GM21825 (cell line): Measurements from ENCODE around the gene COL25A1.
"Not testable (repeated sequence)": the region's sequence is repeated elsewhere in the genome, so short reads cannot be mapped to it uniquely, and the experiment has no call there.

ENCODE experiments used
- ATAC-seq: cut with Tn5 transposase; IDR thresholded peaks from one replicate; pipeline ENCODE4 v1.9.1; 2021; ENCODE audit warnings: mild to moderate bottlenecking, moderate library complexity; ENCODE audit not compliant: unreplicated experiment

Gene COL25A1

DNA sequence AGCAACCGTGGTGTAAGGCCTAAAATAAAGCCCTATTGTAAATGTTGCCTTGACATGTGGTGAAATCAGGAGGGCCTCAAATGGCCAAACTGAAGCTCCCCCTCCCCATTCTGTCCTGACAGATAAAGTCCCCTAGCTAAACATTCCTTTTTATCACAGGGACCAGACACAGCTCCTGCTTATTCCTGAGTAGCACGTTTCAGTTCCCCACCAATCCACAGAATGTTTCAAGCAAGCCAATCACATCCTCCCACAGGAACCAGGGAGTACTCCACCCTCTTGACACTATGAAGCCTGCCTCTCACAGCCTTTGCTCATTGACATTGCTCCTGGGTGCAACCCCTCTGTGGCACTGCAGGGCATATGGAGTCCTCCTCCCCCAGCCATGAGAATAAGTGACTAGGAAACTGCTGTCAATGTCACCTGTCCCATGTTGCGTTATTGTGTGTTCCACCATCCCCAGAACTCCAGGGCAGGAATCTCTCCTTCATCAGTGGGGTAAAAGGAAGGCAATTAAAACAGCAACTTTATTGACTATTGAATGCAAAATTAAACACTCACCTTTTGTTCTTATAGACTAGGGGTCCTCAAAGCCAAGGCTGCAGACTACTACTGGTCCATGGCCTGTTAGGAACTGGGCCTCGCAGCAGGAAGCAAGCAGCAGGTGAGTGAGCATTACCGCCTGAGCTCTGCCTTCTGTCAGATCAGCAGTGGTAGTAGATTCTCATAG lies 128.1 kb downstream of the COL25A1 start:
- no peak for ATAC-seq

DNA sequence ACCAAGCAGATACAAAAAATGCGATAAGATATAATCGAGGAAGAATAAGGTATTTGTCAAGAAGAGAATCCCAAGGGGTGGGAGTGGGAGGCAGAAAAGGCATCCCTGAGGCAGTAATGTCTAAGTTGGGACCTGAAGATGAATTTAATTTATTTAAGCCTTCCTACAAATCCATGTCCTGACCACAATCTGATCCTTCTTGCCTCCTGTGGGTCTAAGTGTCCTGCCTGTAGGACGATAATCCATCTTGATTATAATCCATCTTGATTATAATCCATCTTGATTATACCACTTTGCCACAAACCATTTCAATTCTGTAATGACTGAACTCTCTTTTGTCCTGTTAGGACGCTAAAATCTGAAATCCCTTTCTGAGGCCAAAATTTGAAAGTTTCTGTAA lies 130.2 kb downstream of the COL25A1 start:
- no peak for ATAC-seq

DNA sequence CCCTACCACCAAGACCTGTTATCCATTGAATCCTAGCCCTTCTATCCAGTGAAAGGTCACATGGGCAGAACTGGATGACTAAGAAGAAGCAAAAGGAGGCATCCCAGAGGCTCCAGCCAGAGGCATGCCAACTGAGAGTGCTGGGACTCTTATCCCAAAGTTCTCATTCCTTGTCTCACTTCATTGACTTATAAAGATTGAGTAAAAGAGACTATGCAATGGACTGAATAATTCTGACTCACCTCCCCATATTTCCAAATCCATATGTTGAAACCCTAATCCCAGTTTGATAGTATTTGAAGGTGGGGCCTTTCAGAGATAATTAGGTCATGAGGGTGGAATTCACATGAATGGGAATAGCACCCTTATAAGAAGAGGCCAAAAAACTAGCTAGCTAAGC lies 131.4 kb downstream of the COL25A1 start:
- no peak for ATAC-seq

DNA sequence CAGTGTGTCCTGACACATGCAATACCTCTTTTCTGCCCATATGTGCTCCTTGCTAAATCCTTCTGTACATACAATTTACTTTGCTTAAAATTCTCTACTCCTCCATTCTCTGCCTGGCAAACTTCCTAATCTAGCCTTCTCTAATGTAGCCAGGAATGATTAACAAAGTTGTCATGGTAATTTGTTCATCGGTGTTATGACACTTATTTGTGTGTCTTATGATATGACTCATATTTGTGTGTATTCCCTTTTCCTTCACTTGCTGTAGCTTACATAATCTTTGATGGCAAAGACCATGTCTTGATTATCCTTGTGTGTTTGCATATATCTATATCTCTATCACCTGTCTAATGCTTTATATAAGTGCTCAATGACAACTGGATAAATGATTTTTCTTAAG lies 133.3 kb downstream of the COL25A1 start:
- no peak for ATAC-seq

DNA sequence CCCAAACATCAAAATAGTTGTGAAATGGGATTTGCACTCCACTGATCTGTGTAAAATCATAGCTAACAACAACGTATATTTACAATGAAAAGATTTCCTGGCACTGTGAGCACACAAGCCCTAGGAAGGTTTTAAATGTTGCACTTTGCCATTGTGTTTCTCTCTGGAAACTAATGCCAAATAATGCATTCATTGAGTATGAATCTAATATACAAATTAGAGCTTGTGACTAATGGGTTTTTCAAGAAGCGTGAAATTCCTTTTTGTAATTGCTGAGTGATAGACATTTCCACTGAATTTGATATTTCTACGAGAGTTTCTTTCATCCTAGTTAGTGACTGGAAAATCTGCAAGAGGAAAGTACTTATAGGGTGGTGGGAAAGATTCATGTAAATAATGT lies 135.9 kb downstream of the COL25A1 start:
- ATAC-seq, result no peak

DNA sequence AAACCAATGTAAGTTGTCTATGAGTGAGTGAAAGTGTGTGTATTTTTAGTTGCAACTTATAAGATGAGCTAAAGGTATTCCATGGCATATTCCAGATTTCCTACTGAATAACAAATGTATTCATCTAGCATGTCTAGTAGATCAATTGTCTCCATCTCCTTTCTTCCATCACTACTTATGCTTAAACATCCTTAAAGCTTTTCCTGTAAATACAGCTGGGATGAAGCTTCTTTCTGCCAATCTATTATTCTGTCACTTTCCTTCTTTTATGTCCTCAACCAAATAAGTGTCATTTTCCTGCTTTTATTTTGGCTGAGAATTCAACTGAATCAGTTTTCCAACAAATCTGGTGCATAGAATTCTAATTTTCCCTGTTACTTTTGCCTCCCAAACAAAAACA lies 136.3 kb downstream of the COL25A1 start:
- no peak for ATAC-seq

DNA sequence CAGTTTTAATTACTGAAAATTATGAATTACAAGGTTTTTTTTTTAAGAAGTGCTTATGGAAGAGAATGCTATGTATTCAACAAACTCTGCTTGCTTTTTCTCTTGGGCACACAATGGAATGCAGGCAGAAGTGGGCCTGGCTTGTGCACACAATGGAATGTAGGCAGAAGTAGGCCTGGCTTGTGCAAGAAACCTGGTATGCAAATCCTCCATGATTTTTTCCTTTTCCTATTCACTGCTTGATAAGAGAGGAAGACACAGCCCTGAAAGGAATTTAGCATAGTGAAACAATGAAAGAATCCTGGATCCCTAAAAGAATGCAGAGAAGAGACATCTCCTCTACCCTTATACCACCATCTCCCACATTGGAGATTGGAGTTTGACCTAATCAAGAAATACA lies 138.4 kb downstream of the COL25A1 start:
- ATAC-seq, result no peak

DNA sequence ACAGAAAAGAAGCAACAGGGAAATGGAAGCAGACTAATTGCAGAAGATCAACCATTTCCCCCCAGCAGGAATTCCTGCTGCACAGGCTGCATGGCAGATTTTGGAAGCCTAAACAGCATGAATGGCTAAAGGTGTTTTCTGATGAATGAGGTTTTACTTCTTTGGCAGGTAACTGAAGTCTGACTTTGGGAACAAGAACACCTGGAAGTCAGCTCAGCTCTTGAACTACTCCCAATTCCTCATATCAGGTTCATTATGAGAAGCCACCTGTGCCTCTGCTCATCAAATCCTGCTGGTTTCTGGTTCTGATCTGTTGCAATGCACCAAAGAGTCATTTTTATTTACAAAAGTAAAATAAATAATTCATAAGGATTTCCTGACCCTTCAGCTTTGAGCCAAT lies 139.0 kb downstream of the COL25A1 start:
- no peak for ATAC-seq

DNA sequence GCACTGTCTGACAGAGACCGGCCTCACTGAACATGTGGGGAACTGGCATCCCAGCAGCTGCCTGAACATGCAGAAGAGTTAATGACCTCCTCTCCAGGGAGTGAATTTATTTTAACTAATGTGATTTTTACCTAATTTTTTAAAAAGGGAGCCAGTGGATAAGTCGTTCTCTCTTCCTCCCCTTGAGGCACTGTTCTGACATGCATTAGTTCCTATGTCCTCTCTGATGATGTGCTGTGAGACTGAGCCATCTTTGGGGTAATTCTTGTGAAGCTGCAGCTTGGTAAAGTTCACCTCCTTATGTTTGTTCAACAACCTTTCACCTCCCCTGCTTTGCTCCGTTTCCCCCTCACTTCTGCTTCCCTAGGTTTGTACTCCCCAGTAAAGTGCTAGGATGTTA lies 139.7 kb downstream of the COL25A1 start:
- ATAC-seq, result no peak

DNA sequence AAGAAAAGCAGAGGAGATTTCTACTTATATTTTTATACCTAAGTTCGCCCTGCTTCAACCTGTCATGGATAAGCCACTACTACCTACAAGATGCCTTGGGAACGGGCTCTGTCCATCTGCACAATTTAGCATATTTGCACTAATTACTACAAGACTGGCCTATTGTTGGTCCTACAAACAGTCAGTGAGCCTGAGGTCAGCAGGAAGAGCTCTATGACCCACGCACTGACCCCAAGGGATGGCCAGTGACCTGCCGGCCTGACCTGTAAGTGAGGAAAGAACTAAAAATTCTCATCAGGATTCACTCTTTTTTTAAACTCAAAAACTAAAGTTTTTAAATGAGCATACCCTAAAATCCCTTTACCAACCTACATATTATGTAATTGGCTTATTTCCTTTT lies 142.0 kb downstream of the COL25A1 start:
- ATAC-seq, result no peak

DNA sequence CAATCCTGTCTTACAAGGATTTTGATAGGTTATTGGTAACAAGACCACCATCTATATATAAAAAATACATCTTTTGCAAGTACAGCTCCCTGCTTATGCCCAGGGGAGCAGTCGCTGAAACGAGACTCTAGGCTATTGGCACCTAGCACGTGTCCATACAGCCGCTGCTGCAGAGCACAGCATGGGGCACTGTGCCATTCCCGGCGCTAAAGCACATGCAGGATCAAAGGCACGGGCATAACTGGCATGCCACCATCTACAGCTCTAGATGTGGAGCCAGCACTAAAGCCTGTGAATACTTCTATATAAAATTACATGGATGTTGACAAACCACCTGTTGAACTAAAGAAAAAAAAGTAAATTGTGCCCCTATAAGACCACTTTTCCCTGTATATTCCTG lies 144.8 kb downstream of the COL25A1 start:
- no peak for ATAC-seq

DNA sequence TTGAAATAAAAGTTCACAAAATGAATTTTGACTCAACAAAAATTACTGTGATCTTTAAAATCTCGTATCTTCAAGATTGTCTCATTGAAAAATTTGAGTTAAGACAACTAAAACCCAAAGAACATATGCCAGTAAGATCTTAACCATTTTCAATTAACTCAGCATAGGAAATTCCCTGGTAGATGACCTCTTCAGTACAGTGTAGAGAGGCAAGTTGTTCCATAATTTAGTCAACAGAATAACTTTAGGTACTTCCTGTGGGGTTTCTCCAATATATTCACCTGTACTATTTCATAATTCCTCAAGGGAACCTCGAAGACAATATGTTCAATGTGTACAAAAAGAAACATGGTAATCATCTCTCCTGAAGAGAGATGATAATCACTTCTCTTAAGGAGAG lies 145.3 kb downstream of the COL25A1 start:
- ATAC-seq, result no peak

DNA sequence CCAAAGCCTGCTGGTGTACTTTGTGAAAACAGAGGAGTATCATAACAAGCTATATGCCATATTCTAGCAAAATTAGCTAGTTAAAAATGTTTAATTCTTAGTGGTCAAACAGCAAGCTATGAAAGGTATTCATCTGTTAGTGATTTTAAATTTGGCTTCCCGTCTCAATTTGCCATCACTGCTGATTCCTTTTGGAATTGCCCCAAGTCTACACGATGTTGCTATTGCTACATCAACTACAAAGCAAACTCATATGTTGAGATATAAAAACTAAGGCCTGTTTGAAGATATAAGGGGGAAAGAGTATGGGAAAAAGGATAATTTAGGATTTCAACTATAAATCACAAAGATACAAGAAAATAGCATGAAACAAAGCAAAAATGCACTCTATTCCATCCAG lies 146.1 kb downstream of the COL25A1 start:
- no peak for ATAC-seq

DNA sequence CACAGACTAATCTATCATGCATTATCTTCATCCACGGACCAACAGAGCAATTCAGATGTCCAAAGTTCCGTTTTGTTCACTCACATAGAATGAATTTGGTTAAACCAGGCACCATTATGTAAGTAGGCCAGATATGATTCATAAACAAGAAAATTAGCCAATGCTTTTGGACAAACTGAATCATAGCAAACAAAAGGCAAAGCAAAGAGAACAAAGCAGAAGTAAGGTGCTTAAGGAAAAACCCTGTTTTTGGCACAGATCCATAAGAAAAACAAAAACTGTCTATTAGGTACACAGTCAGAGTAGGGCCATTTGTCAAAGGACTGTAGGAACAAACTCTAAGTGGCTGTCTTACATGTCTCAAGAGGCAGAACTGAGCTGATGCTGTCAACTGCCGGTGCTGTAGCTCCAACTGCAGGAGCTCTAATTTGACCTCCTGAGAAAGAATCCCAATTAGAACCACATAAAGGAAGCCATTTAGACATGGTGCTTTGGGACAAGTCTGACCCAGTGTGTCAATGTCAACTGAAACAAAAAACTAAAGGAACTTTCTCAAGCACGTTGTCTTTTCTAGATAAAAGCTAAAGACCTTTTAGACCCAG lies 146.7 kb downstream of the COL25A1 start:
- ATAC-seq, result no peak

DNA sequence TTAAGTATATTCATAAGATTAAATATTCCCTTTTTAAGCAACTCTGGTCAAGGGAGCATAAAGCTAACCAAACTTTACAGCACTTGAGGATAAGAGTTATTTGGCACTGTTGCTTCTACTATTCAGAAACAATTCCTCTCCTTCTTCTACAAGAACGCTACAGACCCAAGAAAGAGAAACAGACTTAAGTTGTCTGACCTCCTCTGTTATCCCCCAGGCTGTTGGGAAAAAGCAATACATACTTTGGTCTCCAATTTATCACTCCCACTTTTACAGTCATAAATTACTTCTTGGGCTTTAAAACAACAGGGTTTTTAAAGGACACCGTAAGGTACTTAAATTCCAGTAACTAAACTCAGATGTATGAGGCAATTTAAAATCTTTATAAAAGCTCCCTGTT lies 147.4 kb downstream of the COL25A1 start:
- no peak for ATAC-seq

DNA sequence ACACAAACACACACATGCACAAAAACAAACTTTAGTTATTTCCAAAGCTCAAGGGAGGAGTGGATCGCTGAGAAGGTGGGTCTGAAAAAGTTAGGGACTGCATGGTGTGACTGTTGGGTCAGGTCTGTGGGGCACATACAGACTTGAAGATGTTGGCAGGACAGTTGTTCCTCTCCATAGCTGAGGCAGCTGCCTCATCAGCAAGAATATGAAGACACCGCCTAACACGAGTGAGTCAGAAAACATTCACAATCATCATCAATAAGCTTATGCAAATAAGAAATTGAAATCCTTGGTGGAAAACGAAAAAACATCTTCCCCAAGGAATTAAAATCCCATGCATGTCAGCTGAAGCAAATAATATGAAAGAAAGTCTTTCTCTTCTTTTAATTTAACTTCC lies 148.0 kb downstream of the COL25A1 start:
- no peak for ATAC-seq

DNA sequence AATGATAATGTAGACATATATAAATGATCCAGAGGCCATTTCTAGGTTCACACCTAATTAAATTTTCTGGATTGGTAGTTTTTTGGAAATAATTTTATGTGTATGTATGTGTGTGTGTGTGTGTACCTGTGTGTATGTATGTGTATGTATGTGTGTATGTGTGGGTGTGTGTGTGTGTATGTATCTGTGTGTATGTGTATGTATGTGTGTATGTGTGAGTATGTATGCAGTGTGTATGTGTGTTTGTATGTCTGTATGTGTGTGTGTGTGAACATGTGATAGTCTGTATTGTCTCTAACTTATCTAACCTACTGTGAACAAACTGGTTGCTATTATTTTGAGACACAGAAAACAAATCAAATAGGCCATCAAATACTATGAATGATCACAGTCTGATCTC lies 152.6 kb downstream of the COL25A1 start:
- no peak for ATAC-seq

DNA sequence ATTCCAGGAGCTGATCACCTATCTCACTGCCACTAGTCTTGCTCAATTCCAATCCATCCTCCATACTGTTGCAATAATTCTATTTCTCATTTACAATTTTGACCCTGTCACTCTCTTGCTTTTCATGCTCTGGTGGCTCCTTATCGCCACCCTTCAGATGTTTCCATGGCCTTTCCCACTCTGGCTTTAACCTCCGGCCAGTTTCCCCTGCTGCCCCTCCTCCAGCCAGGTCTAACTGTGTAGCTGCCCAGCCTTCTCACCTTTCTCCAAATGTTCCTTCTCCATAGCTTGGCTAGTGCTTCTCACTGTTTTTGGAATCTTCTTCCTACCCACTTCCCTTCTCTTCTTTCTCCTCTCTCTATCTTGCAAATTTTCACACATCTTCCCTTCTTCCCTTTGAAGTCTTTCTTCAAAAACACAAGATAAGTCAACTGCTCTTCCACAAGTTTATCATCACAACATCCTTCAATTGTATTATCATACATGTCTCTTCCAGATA lies 153.8 kb downstream of the COL25A1 start:
- ATAC-seq, result no peak

DNA sequence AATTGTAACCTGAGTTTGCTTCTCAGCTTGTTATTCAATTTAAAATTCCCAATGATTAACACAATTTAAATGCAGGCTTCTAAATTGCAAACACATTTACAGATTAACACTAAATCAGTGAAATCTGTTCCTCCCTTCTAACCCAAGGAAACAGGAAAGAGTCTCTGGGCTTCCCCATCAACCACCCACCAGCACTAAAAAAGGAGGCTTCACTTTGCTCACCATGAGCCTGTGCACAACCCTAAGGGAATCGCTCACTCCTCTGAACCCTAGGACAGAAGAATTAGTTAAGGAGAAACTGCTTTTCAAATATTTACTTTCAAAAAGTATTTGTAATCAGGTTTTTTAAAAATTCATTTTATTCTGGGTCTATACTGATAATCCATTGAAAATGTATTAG lies 155.3 kb downstream of the COL25A1 start:
- no peak for ATAC-seq

DNA sequence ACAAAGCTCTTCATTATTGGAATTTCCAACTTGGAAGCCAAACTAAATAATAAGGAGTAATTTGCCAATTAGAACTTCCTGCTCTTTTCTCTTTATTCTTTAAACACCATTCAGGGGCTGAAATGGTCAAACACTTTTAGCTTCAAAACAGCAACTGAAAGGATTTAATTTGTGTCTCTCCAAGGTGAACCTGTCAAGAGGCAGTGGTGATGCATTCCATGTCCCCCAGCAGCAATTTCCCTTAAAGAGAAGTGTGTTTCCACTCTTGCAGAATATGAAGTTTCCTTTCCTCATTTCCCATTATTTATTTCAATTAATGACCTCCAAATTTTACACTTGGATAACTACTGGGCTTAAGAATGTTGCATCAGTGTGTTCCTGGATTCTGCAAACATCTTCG lies 156.0 kb downstream of the COL25A1 start:
- ATAC-seq, result no peak

DNA sequence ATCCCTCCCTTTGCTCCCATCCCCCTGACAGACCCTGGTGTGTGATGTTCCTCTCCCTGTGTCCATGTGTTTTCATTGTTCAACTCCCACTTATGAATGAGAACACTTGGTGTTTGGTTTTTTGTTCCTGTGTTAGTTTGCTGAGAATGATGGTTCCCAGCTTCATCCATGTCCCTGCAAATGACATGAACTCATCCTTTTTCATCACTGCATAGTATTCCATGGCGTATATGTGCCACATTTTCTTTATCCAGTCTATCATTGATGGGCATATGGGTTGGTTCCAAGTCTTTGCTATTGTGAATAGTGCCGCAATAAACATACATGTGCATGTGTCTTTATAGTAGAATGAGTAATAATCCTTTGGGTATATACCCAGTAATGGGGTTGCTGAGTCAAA lies 164.3 kb downstream of the COL25A1 start:
- ATAC-seq, result not testable (repeated sequence)

DNA sequence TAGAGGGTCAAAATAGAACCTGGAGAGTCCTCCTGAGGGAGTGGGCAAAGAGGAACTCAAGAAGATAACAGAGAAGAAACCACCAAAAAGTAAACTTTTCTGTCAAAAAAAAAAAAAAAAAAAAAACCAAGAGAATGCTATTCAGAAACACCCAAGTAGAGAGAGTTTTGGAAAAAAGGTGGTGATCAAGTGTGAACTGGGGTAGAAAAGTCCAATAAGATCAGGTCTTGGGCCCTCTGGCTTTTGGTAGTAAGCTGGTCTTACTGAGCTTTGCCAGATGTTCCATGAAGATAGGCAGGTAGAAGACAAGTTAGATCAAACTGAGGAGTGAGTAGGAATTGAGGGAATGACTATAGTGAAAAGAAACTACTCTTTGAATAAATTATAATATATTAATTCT lies 167.5 kb downstream of the COL25A1 start:
- ATAC-seq, result no peak

DNA sequence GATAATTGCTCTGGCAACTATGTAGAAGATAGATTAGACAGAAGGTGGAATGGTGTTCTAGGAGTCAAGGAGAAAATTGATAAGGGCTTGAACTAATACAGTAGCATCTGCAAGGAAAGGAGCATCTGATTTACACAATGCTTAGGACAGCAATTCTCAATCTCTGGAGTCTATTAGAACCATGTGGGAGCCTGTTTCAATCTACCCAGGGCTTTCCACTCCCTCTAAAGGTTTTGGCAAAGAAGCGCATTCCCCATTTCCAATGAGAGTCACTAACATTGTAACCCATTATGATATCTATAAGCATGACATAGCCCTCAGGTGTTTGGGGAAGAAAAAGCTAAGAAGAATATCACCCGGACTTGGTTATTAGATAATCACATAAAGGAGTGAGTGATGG lies 168.2 kb downstream of the COL25A1 start:
- no peak for ATAC-seq
